ENCODE measurements around the gene PLXNB3.
"Not testable (repeated sequence)": the region's sequence is repeated elsewhere in the genome, so short reads cannot be mapped to it uniquely, and the experiment has no call there.

Gene PLXNB3

GRCh38 chrX:153763989-153764755 lies at the start of gene PLXNB3:
Gene PLXNB3, plus strand, starts transcription at chrX:153764249. Its CDS starts 1,287 bp downstream, at chrX:153765536.
- peak in 1 of 2 experiments; percentile 24 for DNase-seq (ENCODE audit: low read depth in 2 of 2)

DNA sequence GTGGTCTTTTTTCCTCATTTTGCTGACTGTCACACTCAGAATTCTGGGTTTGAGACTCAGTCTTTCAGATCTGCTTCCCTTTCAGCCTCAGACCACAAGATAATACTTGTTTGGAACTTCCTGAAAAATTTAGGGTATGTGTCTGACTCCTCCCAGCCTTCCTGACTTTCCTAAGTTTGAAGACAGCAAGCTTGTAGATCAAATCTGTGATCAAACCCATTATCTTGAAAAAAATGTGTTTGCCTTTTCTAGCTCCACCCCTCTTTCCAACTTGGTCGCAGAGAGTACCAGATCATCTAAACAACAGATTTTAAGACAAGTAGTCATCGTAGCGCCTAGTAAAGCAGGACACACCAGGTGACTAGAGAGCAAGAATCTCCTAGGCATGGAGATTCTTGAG lies 49.8 kb upstream of the PLXNB3 start:
- DNase-seq (ENCODE audit: low read depth in 2 of 2) = no peak

- DNase-seq (ENCODE audit: low read depth in 2 of 2) = no peak
Measured at GRCh38 chrX:153717445-153717844, 46.6 kb upstream of the PLXNB3 start.

DNA sequence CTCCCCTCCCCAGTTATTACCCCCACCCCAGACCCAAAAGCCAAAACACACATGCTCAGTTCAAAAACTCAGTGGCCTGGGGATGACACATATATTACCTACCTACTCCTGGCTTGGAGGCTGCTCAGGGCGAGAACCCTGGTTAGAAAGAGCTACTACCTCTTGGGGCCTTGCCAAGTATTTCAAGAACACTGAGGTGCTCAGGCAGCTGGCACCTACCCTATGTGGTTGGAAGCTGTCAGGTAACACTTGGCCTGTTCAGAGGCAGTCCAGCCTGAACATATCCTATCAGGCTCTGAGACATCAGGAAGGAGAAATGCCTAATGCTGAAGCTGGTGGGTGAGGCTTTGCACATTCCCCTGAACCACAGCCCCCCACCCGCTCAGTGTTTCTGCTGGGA lies 44.8 kb upstream of the PLXNB3 start:
- DNase-seq (ENCODE audit: low read depth in 2 of 2) = no peak

GRCh38 chrX:153719701-153720100 lies 44.3 kb upstream of the PLXNB3 start:
- no peak for DNase-seq (ENCODE audit: low read depth in 2 of 2)

- no peak for DNase-seq (ENCODE audit: low read depth in 2 of 2)
Measured at GRCh38 chrX:153722704-153723350, 41.2 kb upstream of the PLXNB3 start.

GRCh38 chrX:153723351-153724251 lies 40.4 kb upstream of the PLXNB3 start:
- DNase-seq (ENCODE audit: low read depth in 2 of 2) = no peak

- peak; percentile 67 to 73 for DNase-seq (ENCODE audit: low read depth in 2 of 2)
Measured at GRCh38 chrX:153724252-153725038, 39.6 kb upstream of the PLXNB3 start, which contains the start of the genes ABCD1 and BCAP31. Gene ABCD1, plus strand, starts transcription at chrX:153724856. Its CDS starts 411 bp downstream, at chrX:153725267. Gene BCAP31, minus strand, starts transcription at chrX:153724387. Its CDS starts 1,143 bp downstream, at chrX:153723244.

GRCh38 chrX:153725039-153725831 lies 38.8 kb upstream of the PLXNB3 start:
- DNase-seq (ENCODE audit: low read depth in 2 of 2) = no peak

- no peak for DNase-seq (ENCODE audit: low read depth in 2 of 2)
Measured at GRCh38 chrX:153725832-153726285, 38.2 kb upstream of the PLXNB3 start.

DNA sequence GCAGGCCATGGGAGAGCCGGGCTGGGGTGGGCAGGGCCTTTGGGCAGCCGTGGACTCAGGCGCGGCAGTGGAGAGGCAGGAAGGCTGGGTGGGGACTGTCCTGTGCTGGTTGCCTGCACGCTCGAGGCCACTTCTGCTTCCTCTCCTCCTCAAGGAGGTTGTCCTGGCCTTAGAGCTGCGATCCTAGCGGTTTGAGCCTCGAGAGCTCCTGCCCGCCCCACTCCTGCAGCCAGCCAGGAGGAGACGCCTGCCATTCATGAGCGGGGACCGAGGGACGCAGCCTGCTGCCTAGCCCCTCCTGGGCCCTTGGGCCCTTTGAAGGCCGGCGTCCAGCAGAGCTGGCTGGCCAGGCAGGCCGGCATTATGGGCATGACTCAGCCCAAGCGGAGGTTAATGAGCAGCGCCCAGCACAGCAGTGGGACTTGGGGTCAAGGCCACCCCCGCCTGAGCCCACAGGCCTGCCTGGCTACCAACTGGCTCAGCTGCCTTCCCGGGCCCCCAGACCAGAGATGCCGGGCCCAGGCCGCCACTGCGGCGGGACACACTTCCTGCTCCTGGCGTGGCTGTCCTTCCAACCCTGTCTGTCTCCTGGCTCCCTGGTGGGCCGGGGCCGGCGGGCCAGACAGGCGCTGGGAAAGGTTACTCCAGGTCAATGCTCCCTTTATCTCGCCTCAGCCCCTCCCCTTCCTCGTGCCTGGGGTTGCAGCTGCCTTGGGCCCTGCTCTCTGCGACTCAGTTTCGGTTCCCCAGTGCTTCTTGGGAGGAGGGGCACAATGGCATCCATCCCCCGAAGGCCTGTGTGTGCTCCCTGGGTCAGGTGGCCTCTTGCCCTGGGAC lies 37.5 kb upstream of the PLXNB3 start:
- no peak for DNase-seq (ENCODE audit: low read depth in 2 of 2)

- DNase-seq (ENCODE audit: low read depth in 2 of 2) = no peak
Measured at GRCh38 chrX:153727123-153727931, 36.7 kb upstream of the PLXNB3 start.

GRCh38 chrX:153728095-153728494 lies 36.0 kb upstream of the PLXNB3 start:
- no peak for DNase-seq (ENCODE audit: low read depth in 2 of 2)

DNA sequence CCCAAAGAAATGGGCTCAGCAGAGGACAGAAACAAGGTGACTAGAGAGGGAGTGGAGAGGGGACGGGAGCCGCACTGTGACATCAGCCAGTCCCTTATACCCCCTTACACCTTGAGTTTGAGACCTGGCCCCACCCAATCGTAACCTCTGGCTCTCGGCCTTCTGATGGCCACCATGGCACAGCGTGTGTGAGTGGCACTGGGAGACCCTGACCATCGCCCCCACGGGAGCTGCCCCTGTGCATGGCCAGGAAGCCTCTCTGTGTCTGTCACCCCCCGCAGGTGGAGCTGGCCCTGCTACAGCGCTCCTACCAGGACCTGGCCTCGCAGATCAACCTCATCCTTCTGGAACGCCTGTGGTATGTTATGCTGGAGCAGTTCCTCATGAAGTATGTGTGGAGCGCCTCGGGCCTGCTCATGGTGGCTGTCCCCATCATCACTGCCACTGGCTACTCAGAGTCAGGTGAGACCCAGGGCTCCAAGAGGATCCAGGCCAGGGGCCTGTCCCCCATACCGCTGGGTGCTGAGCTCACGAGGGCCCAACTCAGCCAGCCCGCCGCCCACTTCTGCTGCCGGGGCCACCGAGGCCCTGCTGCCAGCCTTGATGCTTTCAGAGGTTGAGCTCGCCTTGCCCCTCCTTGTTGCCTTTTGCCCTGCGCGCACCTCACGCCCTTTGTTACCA lies 35.0 kb upstream of the PLXNB3 start:
- DNase-seq (ENCODE audit: low read depth in 2 of 2) = no peak

DNA sequence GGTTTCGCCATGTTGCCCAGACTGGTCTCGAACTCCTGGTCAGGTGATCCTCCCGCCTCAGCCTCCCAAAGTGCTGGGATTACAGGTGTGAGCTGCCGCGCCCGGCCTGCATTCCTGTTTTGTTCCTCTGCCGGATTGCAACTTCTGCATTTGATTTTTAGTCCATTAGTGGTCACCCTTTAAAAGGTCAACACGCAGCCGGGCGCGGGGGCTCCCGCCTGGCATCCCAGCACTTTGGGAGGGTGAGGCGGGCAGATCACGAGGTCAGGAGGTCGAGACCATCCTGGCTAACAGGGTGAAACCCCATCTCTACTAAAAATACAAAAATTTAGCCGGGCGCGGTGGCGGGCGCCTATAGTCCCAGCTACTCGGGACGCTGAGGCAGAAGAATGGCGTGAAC lies 33.9 kb upstream of the PLXNB3 start:
- DNase-seq (ENCODE audit: low read depth in 2 of 2) = not testable (repeated sequence)

DNA sequence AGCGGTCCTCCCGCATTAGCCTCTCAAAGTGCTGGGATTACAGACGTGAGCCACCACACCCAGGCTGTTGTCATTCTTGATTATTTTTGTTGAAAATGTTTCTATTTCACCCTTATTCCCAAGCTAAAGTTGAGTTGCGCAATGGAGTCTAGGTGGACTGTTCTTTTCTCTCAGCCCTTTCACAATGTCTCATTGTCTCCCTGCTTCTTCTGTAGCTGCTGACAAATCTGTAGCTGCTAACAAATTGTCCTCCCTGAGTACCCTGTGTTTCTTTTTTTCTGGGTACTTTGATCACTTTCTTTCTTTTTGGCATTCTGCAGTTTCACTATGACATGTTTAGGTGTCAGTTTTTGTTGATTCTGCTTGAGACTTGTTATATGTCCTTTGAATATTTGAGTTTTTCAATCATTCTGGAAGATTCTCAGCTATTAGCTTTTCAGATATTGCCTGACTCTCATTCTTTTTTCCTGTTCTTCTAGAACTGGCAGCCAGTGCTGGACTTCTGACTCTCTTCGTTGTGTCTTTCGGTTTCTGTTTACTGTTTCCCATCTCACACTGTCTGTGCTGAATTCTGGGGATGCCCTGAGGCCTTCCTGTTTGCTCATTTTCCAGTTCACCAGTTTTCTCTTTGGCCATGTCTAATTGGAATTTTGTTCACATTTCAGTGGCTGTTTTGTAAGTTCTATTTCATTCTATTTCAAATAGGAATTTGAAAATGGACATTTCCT lies 32.8 kb upstream of the PLXNB3 start:
- DNase-seq (ENCODE audit: low read depth in 2 of 2) = no peak

DNA sequence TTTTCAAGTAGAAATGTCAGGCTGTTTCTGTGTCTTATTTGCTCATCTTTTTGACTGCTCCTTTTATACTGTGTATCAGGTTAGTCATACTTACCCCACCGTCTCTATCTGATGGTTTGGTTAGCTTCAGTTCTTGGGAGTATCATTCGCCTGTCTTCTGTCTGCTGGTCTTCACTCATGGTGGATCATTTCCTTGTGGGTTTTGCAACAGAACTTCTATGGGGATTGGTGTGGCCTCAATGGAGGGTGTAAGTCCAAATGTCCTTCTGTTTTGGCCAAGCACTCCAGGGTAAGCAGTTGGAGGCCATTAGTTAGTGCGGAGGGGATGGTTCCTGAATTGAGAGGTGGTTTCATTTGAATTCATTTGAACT lies 32.2 kb upstream of the PLXNB3 start:
- DNase-seq (ENCODE audit: low read depth in 2 of 2) = no peak

Data from fibroblast of skin of left biceps (primary cell).